ENCODE results near the gene TMEM187.

The TMEM187 gene

GRCh38 chrX:153935326-153935851 is 37.2 kb upstream of the TMEM187 start:
- DNase-seq, result no peak

- no peak for DNase-seq
These were observed 35.5 kb upstream of the TMEM187 start for GRCh38 chrX:153937056-153937455.

GRCh38 chrX:153938226-153938786 is 34.2 kb upstream of the TMEM187 start:
- no peak for DNase-seq

- DNase-seq, result peak; percentile 28
These were observed 33.0 kb upstream of the TMEM187 start for GRCh38 chrX:153939573-153939972.

GRCh38 chrX:153941336-153942252 is 31.0 kb upstream of the TMEM187 start:
- no peak for DNase-seq

GRCh38 chrX:153944140-153944799 is 28.3 kb upstream of the TMEM187 start, which contains the start of gene RENBP:
TSS of gene RENBP (minus strand) at chrX:153944643. CDS start at chrX:153944610, 33 bp downstream.
- DNase-seq, result no peak

GRCh38 chrX:153944800-153945150 is 27.8 kb upstream of the TMEM187 start:
- DNase-seq, result no peak

- DNase-seq, result no peak
These were observed 26.3 kb upstream of the TMEM187 start for GRCh38 chrX:153945956-153946943.

GRCh38 chrX:153947009-153947769 is 25.4 kb upstream of the TMEM187 start:
- DNase-seq, result peak; percentile 54

- no peak for DNase-seq
These were observed 24.5 kb upstream of the TMEM187 start for GRCh38 chrX:153948002-153948466.

- DNase-seq, result no peak
These were observed 23.4 kb upstream of the TMEM187 start for GRCh38 chrX:153948847-153949805.

- DNase-seq, result no peak
These were observed 22.4 kb upstream of the TMEM187 start for GRCh38 chrX:153950127-153950526.

- no peak for DNase-seq
These were observed 20.7 kb upstream of the TMEM187 start for GRCh38 chrX:153951683-153952372.

- DNase-seq, result no peak
These were observed 20.1 kb upstream of the TMEM187 start for GRCh38 chrX:153952373-153953026.

GRCh38 chrX:153953342-153953830 is 19.2 kb upstream of the TMEM187 start:
- peak; percentile 11 for DNase-seq

- no peak for DNase-seq
These were observed 18.5 kb upstream of the TMEM187 start for GRCh38 chrX:153953892-153954557.

- no peak for DNase-seq
These were observed 17.9 kb upstream of the TMEM187 start for GRCh38 chrX:153954558-153955227.

Data from COR-L47 (cell line).